ENCODE results near the gene EIF3F. TPM values are rescaled to one million over a fixed set of nuclear protein-coding genes. Genes with fewer than 3 reads are reported as not detected.

EIF3F gene
- polyA plus RNA-seq, 3 donors = 305 to 361 (median 325) TPM

DNA sequence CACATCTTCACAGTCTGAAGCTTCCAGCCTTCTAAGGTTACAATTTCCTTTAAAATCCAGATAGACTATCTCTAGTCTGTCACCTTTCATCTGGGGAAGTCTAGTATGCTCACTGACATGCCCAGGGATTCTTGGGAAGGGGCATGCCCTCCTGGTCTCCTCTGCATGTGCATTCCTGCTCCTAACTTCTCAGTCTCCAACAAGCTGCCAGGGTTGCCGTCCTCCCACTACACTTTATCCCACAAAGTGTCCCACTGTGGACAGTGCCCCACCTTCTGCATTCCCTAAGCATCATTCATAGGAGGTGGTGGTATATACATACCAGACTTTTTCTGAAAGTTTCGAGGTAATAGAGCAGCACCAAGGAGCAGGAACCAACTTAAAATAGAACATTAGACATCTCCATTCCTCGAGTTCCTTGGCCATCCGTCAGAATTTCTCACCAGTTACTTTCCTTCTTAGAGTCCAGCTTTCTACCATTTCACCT, 28.7 kb downstream of the EIF3F start:
- no peak for DNase-seq (ENCODE audit: extremely low read depth in 1 of 11, low read depth in 9 of 11, low spot score in 4 of 11)

DNA sequence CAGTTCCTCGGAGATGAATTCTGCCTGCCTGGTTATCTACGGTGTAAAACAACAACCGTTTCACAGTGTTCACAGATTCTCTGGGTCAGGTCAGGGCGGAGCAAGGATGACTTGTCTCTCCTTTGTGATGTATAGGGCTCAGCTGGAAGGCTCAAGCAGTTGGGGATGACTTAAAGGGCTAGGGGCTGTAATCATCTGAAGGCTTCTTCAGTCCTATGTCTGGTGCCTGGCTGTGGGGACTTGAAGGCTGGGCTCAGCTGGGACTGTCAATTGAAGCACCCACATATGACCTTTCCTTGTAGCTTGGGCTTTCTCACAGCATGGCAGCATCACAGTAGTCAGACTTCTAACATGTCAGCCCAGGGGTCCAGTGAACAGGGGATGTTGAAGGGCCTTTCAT, 29.3 kb downstream of the EIF3F start:
- no peak for DNase-seq (ENCODE audit: extremely low read depth in 1 of 11, low read depth in 9 of 11, low spot score in 4 of 11)

DNA sequence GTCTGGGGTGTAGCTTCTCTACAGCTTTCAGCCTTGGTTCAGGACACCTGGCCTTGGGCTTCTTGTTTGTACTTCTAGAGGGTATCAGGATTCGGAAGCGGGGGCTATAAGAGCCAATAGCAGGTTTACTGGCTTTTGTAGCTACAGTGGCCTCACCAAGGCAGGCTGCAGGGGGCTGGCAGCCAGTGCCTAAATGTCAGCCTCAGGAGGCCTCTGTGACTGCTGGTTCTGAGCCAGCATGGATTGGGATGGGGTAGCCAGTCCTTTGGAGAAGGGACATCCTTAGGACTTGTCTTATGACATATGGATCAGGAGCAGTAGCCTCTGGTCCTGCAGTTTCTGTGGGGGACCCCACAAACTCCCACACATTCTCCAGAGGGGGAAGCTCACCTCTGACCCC, 29.9 kb downstream of the EIF3F start:
- no peak for DNase-seq (ENCODE audit: extremely low read depth in 1 of 11, low read depth in 9 of 11, low spot score in 4 of 11)

DNA sequence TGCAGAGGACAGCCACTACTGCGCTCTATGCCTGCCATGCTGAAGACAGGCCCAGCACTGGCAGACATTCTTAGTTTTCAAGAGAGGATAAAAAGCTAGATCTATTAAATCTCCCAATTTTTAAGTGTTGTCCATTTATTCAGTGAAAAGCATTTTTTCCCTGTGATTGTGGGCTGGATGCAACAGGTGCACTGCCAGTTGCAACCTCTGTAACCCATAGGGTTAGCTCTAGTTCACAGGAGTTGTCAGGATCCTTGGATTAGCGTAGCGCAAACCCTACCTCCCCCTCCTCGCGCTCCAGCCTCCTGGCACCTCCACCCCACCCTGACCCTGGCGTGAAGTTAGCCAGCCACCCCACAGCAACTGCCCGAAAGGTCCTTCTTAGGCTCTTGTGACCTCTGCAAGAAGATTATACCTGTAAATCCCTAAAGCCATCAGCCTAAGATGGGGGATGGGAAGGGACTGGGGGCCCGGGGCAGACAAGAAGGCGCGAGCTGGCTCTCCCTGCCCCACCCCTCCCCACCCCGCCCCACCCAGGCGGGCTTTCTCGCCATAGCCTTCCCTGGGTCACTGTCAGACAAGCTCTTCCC, 30.9 kb downstream of the EIF3F start:
- DNase-seq (ENCODE audit: extremely low read depth in 1 of 11, low read depth in 9 of 11, low spot score in 4 of 11) = no peak

DNA sequence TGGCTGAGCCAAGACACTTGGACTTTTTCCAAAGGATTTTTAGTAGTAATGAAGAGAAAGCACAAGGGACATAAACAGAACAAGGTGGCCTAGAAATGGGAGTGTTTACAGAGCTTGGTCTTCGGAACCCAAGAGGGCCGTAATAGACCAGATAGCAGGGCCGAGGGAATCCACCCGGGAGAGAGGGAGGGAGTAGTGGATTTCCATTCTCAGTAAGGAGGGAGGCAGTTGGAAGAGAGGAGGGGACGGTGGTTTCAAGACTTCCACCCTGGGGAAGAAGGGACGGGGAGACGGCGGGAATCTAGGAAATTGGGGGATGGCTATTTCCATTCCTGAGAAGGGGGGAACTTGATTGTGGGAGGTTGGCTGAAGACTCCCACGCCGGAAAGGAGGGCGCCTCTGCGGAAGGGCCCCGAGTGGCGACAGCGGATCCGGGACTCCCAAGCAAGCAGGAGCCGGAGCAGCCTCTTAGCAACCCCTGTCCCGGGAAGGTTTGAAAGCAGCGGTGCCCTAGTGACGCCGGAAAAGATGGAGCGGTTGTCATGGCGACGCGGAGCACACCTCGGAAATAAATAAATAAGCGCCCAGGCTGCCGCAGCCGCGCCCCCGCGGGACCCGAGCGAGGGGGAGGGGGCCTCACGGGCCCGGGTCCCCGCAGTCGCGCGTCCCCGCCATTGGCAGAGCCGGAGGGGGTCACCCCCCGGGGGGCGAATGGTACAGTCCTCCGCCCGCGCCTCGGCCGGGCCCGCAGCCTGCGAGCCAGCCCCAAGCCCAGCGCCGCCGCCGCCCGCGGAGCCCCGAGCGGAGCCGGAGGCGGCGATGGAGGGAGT, 31.6 kb downstream of the EIF3F start:
- DNase-seq (ENCODE audit: extremely low read depth in 1 of 11, low read depth in 9 of 11, low spot score in 4 of 11) = peak in 9 of 11 donors; percentile 47 to 71 (median 65)

DNA sequence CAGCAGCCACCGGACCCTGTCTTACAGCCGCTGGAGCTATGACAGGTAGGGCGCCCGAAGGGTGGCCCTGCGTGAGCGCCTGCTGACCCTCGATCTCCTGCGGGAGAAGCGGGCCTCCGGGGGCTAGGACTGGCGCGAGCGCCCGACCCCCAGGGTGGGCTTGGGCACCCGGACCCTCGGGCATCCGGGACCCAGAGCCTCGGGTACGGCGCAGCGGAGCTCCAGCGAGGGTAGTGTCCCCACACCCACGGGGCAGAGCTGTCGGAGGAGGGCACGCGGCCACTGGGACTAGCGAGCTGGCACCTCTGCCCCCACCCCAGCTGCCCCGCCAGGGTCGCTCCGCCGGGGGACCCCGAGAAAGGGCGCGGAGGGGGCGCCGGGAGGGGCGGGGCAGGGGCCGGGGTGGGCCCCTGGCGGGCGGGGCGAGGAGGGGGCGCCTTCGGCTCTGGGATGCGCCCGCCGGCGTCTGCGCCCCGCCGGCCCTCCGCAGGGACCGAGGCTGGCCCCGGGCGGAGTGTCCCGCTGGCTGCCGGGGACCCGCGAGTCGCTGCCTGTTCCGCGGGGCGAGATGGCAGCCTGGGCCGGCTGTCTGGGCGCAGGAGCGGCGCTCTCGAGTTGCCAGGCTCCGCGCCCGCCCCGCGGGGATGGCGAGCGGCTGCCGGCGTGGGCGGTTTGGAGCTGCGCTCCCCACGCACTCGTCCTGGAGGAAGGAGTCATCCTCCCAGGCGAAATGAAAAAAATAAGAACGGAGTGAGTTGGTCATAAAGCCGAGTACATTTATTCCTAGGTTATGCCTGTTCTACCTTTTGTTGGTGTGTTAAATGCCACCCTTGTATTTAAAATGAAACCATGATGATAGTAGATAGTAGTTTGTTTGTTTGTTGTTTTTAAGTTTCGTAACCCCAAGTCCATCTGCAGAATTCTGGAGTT, 32.4 kb downstream of the EIF3F start:
- no peak for DNase-seq (ENCODE audit: extremely low read depth in 1 of 11, low read depth in 9 of 11, low spot score in 4 of 11)

DNA sequence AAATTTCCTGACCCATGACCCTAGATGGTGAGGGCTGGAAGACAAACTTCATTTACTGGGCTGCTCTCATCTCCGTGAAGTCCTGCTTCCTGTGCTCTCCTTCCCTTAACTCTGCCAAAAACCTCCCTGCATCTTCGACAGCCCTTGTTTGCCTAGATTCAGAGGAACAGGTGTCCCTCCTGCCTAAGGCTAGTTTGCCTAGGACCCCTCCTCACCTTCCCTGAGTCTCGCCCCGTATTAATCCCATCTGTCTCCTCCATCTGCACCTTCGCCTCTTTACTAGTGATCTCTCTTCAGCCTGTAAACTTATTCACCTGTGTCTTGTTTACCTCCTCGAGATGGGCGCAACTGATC, 33.1 kb downstream of the EIF3F start:
- no peak for DNase-seq (ENCODE audit: extremely low read depth in 1 of 11, low read depth in 9 of 11, low spot score in 4 of 11)

DNA sequence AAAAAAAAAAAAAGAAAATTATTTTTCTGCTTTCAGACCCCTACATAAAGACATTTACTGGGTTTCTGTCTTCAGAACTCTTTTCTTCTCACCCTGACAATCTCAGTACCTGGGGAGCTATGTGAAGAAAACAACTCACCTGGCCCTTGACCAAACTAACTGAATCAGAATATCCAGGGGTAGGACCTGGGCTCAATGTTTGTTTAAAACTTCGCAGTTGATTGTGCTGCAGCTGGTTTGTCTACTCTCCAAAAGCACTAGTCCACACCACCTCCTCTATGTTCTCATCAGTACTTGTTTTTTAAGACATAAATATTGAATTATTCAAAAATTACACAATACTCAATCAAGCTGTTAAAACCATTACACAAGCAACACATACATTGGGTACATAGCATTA, 34.8 kb downstream of the EIF3F start:
- DNase-seq (ENCODE audit: extremely low read depth in 1 of 11, low read depth in 9 of 11, low spot score in 4 of 11) = no peak

DNA sequence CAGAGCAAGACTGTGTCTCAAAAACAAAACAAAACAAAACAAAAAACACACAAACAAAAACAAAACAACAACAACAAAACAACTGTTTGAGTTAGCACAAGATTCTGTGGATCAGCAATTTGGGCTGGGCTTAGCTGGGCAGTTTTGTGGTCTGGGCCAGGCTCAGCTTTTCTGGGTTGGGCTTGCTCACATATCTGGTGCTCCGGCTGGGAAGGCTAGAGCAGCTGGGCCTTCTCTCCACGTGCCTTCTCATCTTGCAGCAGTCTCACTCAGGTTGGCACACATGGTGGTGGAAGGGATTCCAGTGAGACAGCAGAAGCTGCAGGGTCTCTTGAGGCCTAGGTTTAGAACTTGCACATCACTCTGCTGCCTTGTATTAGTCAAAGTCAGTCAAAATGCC, 35.7 kb downstream of the EIF3F start:
- DNase-seq (ENCODE audit: extremely low read depth in 1 of 11, low read depth in 9 of 11, low spot score in 4 of 11) = no peak

DNA sequence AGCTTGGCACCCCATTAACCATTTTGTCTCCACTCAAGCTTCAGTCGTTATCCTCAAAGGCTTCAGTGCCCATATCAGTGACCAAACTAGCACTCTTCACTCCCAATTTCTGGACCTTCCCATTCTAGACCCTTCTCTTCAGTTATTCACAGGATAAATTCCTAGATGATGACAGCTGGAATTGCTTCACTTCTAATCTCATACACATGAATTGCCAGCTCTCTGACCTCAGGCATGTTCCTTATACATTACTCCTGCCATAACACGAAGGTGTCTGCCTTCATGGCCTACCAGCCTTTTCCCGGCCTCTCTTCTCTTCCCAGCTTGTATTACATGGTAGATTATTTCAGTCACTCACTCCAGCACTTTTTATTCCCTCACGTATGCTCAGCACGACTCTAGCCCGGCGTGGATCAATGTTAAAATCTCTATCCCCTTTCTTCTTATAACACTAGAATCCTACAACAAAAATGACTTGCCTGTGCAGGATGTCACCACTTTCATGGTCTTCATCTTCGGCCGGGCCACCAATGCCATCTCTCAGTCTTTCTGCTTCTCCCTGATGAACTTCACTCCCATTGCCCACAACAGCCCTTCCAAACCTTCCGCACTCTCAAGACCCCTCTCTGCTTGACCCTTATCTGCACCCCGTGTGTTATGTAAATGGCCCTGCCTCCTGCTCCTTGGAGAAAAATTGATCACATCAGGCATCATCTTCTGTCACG, 36.9 kb downstream of the EIF3F start:
- DNase-seq (ENCODE audit: extremely low read depth in 1 of 11, low read depth in 9 of 11, low spot score in 4 of 11) = no peak

DNA sequence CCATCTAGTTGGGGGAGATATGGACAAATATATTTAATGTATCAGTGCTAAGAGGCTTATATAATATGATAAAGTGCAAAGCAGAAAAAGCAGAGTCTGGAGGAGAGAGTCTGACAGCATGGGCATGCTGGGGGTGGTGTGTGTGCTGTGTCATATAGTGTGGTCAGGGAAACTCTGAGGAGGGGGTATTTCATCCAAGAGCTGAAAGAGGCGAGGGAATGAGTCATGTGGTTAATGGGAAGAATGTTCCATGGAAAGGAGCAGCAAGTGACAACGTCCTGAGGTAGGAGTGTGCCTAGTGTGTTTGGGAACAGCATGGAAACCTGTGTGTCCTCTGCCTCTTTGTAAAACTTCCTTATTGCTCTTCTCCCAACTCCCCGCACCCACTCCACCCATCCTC, 38.0 kb downstream of the EIF3F start:
- DNase-seq (ENCODE audit: extremely low read depth in 1 of 11, low read depth in 9 of 11, low spot score in 4 of 11) = no peak

DNA sequence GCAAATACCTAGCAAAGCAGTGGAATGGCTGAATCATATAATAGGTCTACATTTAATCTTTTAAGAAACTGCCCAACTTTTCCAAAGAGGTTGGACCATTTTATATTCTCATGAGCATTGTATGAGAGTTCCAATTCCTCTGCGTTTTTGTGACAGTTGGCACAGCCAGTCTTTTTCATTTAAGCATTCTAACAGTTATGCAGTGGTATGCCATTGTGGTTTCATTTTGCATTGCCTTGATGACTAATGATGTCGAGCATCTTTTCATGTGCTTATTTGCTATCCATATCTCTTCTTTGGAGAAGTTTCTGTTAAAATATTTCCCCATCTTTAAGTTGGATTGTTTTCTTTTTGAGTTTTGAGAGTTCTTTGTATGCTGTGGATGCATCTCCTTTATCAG, 38.7 kb downstream of the EIF3F start:
- no peak for DNase-seq (ENCODE audit: extremely low read depth in 1 of 11, low read depth in 9 of 11, low spot score in 4 of 11)

DNA sequence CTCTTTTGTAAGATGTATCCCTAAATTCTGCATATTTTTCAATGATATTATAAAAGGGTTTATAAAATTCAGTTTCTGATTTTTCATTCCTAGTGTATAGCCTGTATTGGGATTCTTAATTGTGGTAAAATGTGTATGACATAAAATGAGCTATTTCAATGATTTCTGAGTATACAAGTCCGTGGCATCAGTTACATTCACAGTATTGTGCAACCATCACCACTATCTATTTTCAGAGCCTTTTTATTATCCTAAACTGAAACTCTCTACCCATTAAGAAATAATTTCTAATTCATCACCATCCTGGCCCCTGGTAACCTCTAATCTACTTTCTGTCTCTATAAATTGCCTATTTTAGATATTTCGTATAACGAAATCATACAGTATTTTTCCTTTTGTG, 39.8 kb downstream of the EIF3F start:
- DNase-seq (ENCODE audit: extremely low read depth in 1 of 11, low read depth in 9 of 11, low spot score in 4 of 11) = no peak

DNA sequence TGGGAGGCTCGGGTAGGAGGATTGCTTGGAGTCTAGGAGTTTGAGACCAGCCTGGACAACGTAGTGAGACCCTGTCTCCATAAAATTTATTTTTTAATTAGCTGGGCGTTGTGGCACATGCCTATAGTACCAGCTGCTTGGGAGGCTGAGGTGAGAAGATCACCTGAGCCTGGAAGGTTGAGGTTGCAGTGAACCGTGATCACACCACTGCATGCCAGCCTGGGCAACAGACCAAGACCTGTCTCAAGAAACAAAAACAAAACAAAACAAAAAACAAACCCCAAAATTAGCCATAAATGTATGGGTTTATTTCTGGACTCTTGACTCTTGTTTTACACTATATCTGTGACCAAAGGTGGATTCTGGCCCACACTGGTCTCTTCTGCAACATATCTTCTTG, 41.6 kb downstream of the EIF3F start:
- DNase-seq (ENCODE audit: extremely low read depth in 1 of 11, low read depth in 9 of 11, low spot score in 4 of 11) = no peak

DNA sequence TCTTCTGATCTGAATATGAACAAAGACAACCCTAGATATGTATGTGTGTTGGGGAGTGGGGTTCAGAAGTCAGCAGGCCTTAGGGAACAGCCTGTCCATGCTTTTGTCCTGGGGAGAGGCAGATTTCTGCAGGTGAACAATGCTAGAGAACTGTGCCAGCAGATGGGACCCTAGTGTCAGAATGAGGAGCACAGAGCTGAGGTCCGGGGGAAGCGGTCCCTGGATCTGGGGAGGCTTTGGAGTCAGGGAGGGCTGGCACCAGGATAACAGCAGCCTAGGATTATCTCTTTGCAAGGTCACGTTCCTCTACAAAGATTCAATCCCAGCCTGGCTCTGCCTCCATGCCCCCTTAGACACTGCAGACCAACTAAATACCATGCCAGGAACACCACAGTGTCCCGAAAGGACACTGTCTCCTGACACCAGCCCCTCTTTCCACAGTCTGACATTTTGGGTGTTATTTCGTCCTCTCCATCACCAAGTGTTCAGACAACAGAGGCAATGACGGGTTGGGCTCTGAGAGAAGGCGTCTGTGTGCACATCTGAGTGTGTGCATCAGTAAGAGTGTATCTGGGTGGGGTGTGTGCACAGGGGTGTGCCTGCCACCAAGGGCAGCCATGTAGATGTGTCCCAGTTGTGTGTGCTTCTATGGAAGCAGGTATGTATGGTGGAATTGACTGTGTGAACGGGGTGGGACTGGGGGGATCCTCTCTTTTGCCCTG, 43.5 kb downstream of the EIF3F start:
- DNase-seq (ENCODE audit: extremely low read depth in 1 of 11, low read depth in 9 of 11, low spot score in 4 of 11) = no peak

DNA sequence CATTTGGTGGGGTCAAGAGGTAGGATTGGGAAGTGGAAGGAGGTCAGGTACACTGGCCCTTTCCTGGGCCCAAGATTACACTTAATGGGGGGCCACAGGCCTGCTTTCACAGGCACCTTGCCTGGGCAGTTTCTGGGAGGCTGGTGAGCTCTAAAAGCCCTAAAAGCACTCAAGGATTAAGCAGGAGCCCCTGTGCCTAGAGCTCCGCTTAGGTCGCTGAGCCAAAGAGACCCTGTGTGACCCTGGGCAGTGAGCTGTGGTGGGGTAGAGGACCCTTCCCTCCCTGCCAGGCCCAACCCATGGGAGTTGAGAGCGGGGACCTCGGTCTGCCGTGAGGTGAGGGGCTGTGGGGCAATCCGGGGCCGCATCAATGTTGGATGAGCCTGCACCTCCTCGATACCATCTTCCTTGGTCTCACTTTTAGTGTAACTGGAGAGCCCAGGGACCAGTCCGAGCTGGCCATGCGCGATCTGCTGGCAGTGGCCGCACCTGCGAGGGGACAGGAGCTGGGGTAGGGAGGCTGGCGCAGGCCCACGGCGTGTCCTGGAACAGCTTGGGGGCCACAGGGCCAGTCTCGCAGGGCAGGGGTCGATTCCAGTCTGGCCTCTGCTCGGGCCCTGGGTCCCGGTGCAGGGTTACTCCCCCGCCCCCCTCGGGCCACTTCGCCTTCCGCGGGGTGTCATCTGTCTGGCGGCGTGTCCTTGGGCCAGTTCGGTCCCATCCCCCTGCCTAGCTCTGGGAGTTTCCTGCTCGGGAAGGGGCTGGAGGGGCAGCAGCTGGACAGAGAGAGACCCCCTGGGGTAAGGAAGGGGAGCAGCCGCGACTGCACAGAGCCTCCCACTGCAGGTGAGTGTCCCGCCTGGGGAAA, 44.3 kb downstream of the EIF3F start:
- no peak for DNase-seq (ENCODE audit: extremely low read depth in 1 of 11, low read depth in 9 of 11, low spot score in 4 of 11)

DNA sequence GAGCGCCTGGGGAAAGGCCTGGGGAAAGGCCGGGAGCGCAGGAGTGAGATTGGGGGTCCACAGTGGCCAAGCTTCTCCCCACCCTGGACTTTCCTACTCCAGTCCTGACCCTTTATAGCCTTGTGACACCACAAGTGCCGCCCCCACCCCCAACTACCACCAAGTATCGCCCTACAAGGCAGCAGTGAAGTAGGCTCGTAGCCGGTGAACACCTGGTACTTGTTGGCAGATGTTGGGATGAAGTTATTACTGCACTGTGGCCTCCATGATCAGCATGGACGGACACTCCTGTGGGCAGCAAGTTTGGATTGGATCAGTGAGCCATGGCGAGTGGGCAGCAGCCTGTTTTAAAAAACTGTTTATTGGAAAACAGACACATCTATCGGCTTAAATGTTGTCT, 45.0 kb downstream of the EIF3F start:
- DNase-seq (ENCODE audit: extremely low read depth in 1 of 11, low read depth in 9 of 11, low spot score in 4 of 11) = no peak

Measured in renal cortex interstitium (tissue), 11 donors.